ENCODE results near the gene ABCG8.

Gene ABCG8

DNA sequence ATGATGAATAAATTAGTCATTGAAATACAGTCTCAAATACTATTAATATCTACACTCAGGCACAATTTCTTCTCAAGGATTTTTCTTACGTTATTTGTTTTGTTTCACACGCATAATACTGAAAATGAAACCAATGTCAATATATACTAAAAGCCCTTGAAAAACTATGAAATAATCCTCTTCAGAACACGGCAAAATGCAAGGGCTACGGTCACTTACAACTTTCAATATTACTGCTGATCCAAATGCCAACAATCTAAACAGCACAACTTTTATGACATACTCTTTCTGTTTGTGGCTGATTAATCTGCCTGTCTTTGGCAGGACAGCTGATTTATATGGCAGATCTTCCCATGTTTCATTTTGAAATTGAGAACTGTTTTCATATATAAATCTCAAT, 88.7 kb downstream of the ABCG8 start:
- no peak for DNase-seq

DNA sequence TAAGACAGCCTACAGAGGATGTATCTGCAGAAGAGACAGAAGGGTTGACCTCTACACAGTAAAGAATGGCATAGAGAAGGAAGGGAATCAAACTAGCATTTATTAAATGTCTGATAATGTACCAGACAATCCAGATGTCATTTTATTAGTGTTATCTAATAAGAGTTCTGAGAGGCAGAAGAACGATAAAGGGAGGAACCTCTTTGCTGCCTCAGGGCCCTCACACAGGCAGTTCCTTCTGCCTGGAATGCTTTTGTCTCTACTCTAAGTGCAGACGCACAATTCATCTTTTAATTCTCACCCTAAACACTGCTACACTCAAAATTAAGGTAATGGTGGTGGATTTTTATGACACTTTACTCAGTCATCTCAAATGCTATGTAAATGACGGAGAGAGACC, 92.5 kb downstream of the ABCG8 start:
- DNase-seq: no peak
